OCI-LY3 (cell line): ENCODE data around the gene HPCAL1.

Source experiments
- H2AFZ ChIP-seq: fragments of 200-600, 300-600 bp; shearing (Covaris generic); 2 replicates; pipeline ENCODE4 v1.6.0; 2014; ENCODE audit warnings: antibody characterized with exemption, low read depth, low read length
- H3K27ac ChIP-seq: fragments of 200-600, 300-600 bp; sonication (generic); 2 replicates; pipeline ENCODE4 v1.5.1; 2014; ENCODE audit warnings: mild to moderate bottlenecking, low read length, moderate library complexity, mixed read lengths
- H3K27me3 ChIP-seq: fragments of 200-600, 300-600 bp; sonication (generic); 2 replicates; pipeline ENCODE4 v1.6.1; 2014; ENCODE audit warnings: low read depth, low read length, mixed read lengths
- H3K36me3 ChIP-seq: fragments of 200-600, 300-600 bp; sonication (generic); replicated peaks from 2 replicates; pipeline ENCODE3; 2014; ENCODE audit warnings: low read depth, low read length, mixed read lengths
- H3K4me1 ChIP-seq: fragments of 300-600, 200-600 bp; sonication (generic); 2 replicates; pipeline ENCODE4 v1.6.1; 2014; ENCODE audit warnings: low read length, mixed read lengths
- H3K4me2 ChIP-seq: fragments of 200-600, 300-600 bp; sonication (generic); 2 replicates; pipeline ENCODE4 v1.6.1; 2014; ENCODE audit warnings: low read length, mixed read lengths
- H3K4me3 ChIP-seq: fragments of 300-600, 200-600 bp; sonication (generic); 2 replicates; pipeline ENCODE4 v1.5.1; 2014; ENCODE audit warnings: antibody characterized with exemption, mild to moderate bottlenecking, low read length, moderate library complexity
- H3K79me2 ChIP-seq: fragments of 300-600, 200-600 bp; shearing (Covaris generic); 2 replicates; pipeline ENCODE4 v1.6.1; 2014; ENCODE audit warnings: mild to moderate bottlenecking, low read length, mixed read lengths
- H3K9ac ChIP-seq: fragments of 300-600, 200-600 bp; shearing (Covaris generic); 2 replicates; pipeline ENCODE4 v1.6.0; 2014; ENCODE audit warnings: mild to moderate bottlenecking, low read length, moderate library complexity
- H3K9me3 ChIP-seq: fragments of 200-600, 300-600 bp; shearing (Covaris generic); 2 replicates; pipeline ENCODE4 v1.6.1; 2014; ENCODE audit warnings: low read length, mixed read lengths; ENCODE audit not compliant: insufficient read depth
- H4K20me1 ChIP-seq: fragments of 200-600, 300-600 bp; sonication (generic); 2 replicates; pipeline ENCODE4 v1.6.1; 2016; ENCODE audit warnings: low read length, mixed read lengths; ENCODE audit not compliant: insufficient read depth
- CTCF ChIP-seq: fragments of 200-600, 300-600 bp; sonication (generic); IDR thresholded peaks from 2 replicates; pipeline ENCODE4 v1.5.1; 2014; ENCODE audit warnings: antibody characterized with exemption, low read length, low read depth
- EZH2phosphoT487 ChIP-seq: fragments of 200-600 bp; shearing (Covaris generic); IDR thresholded peaks from 2 replicates; pipeline ENCODE4 v1.6.1; 2018; ENCODE audit warnings: antibody characterized with exemption, mixed run types, low read depth

The HPCAL1 gene

GRCh38 chr2:10318345-10318744, 15.6 kb downstream of the HPCAL1 start:
- Histone ChIP-seq H3K4me3 (no peak overlapping the region), H3K9me3 (no peaks in the 10 kb centered on the region), H3K4me1 (no peaks in the 10 kb centered on the region), H3K36me3 (no peaks in the 10 kb centered on the region), H3K4me2 (no peak overlapping the region), H3K27me3 (no peaks in the 10 kb centered on the region), H3K79me2 (no peaks in the 10 kb centered on the region), H4K20me1 (peaks cover 5% of the 10 kb centered on the region), H3K27ac (no peak overlapping the region), H2AFZ (no peak overlapping the region), H3K9ac (no peak overlapping the region)
- TF ChIP-seq CTCF: no peak
- TF ChIP-seq EZH2phosphoT487: no peak

GRCh38 chr2:10319892-10320574, 17.3 kb downstream of the HPCAL1 start:
- no peak overlapping the region for H3K27ac ChIP-seq
- 0 out of 2 replicates have a peak, but pooled peaks cover under 1% of the 10 kb centered on the region for H3K79me2 ChIP-seq
- H4K20me1 ChIP-seq: peaks cover 9% of the 10 kb centered on the region
- no peaks in the 10 kb centered on the region for H3K9me3 ChIP-seq
- no peaks in the 10 kb centered on the region for H3K27me3 ChIP-seq
- H3K4me3 ChIP-seq: no peak overlapping the region
- no peak overlapping the region for H3K4me2 ChIP-seq
- no peaks in the 10 kb centered on the region for H3K36me3 ChIP-seq
- no peak for TF ChIP-seq CTCF
- no peak for TF ChIP-seq EZH2phosphoT487
- H3K4me1 ChIP-seq: peaks cover 14% of the 10 kb centered on the region
- H2AFZ ChIP-seq: no peak overlapping the region
- H3K9ac ChIP-seq: no peak overlapping the region

- Histone ChIP-seq H4K20me1 (peaks cover 9% of the 10 kb centered on the region), H3K4me2 (no peak overlapping the region), H3K27me3 (no peaks in the 10 kb centered on the region), H3K4me1 (peaks cover 19% of the 10 kb centered on the region), H3K9me3 (no peaks in the 10 kb centered on the region), H3K36me3 (no peaks in the 10 kb centered on the region), H3K9ac (no peak overlapping the region), H2AFZ (no peak overlapping the region), H3K4me3 (no peak overlapping the region), H3K27ac (no peak overlapping the region), H3K79me2 (0 out of 2 replicates have a peak, but pooled peaks cover 3% of the 10 kb centered on the region)
- no peak for TF ChIP-seq CTCF
- no peak for TF ChIP-seq EZH2phosphoT487
Measured at GRCh38 chr2:10320575-10320931, 17.8 kb downstream of the HPCAL1 start.

GRCh38 chr2:10320933-10321332, 18.2 kb downstream of the HPCAL1 start:
- Histone ChIP-seq H3K4me1 (peaks cover 23% of the 10 kb centered on the region), H3K36me3 (no peaks in the 10 kb centered on the region), H3K79me2 (0 out of 2 replicates have a peak, but pooled peaks cover 3% of the 10 kb centered on the region), H3K4me3 (no peak overlapping the region), H3K27me3 (no peaks in the 10 kb centered on the region), H3K9ac (no peak overlapping the region), H3K9me3 (no peaks in the 10 kb centered on the region), H3K4me2 (no peak overlapping the region), H3K27ac (no peak overlapping the region), H4K20me1 (peaks cover 10% of the 10 kb centered on the region), H2AFZ (no peak overlapping the region)
- no peak for TF ChIP-seq EZH2phosphoT487
- no peak for TF ChIP-seq CTCF
